Liver (tissue), 9 donors: ENCODE data around the gene YPEL3. TPM values are rescaled to one million over a fixed set of nuclear protein-coding genes. Genes with fewer than 3 reads are reported as not detected.

Experiments used
- DNase-seq: peaks from one replicate; pipeline ENCODE4 v3.0.0-alpha.2; 2017; ENCODE audit warnings: low spot score
- H3K27ac ChIP-seq, 2 donors: one replicate each; pipeline ENCODE4 v1.7.0; 2013; ENCODE audit warnings: inconsistent platforms in 2 of 2, low read length in 2 of 2, control low read depth in 1 of 2, low read depth in 1 of 2, mild to moderate bottlenecking in 1 of 2
- H3K27me3 ChIP-seq, 4 donors: one replicate each; pipeline versions ENCODE4 v1.6.1 to v1.7.0; 2013; ENCODE audit warnings: low read length in 3 of 4, inconsistent platforms in 1 of 4, mild to moderate bottlenecking in 1 of 4, moderate library complexity in 1 of 4; ENCODE audit not compliant: control insufficient read depth in 4 of 4, insufficient read depth in 4 of 4
- H3K36me3 ChIP-seq, 4 donors: one replicate each; pipeline versions ENCODE4 v1.6.1 to v1.7.0; 2013; ENCODE audit warnings: low read length in 3 of 4, mild to moderate bottlenecking in 3 of 4, low read depth in 1 of 4, moderate library complexity in 1 of 4; ENCODE audit not compliant: control insufficient read depth in 4 of 4, insufficient read depth in 3 of 4
- H3K4me1 ChIP-seq, 4 donors: one replicate each; pipeline versions ENCODE4 v1.6.1 to v1.7.0; 2013; ENCODE audit warnings: low read length in 3 of 4, mild to moderate bottlenecking in 3 of 4, moderate library complexity in 1 of 4; ENCODE audit not compliant: control insufficient read depth in 4 of 4, insufficient read depth in 4 of 4
- H3K4me3 ChIP-seq, 3 donors: one replicate each; pipeline versions ENCODE4 v1.6.1 to v1.7.0; 2013; ENCODE audit warnings: low read length in 3 of 3, control low read depth in 1 of 3, low read depth in 1 of 3, mild to moderate bottlenecking in 1 of 3
- H3K9ac ChIP-seq, 2 donors: one replicate each; pipeline ENCODE4 v1.7.0; 2013; ENCODE audit warnings: low read length in 2 of 2, mild to moderate bottlenecking in 2 of 2, moderate library complexity in 2 of 2, control low read depth in 1 of 2, low read depth in 1 of 2
- H3K9me3 ChIP-seq, 4 donors: one replicate each; pipeline versions ENCODE4 v1.6.1 to v1.7.0; 2013; ENCODE audit warnings: low read length in 3 of 4; ENCODE audit not compliant: control insufficient read depth in 4 of 4
- ATF3 ChIP-seq: IDR thresholded peaks from 2 replicates; pipeline ENCODE4 v1.6.1; 2016; ENCODE audit warnings: antibody characterized with exemption
- CTCF ChIP-seq: fragments of 150-350 bp; IDR thresholded peaks from 2 replicates; pipeline ENCODE4 v1.5.1; 2017; ENCODE audit warnings: improper control_type of control experiment, low read depth, low read length; ENCODE audit not compliant: missing input control
- FOXA1 ChIP-seq: IDR thresholded peaks from 2 replicates; pipeline ENCODE4 v1.6.1; 2016; ENCODE audit warnings: antibody characterized with exemption
- FOXA2 ChIP-seq: IDR thresholded peaks from 2 replicates; pipeline ENCODE4 v1.6.1; 2016; ENCODE audit warnings: antibody characterized with exemption
- HNF4A ChIP-seq, 2 donors: conservative IDR thresholded peaks; 2 replicates each; pipeline ENCODE4 v1.6.1; 2016; ENCODE audit warnings: antibody characterized with exemption in 2 of 2, mild to moderate bottlenecking in 2 of 2
- HNF4G ChIP-seq: IDR thresholded peaks from 2 replicates; pipeline ENCODE4 v1.6.1; 2016; ENCODE audit warnings: antibody characterized with exemption
- JUND ChIP-seq, 2 donors: IDR thresholded peaks; 2 replicates each; pipeline ENCODE4 v1.6.1; 2016; ENCODE audit warnings: antibody characterized with exemption in 2 of 2
- MAX ChIP-seq: IDR thresholded peaks from 2 replicates; pipeline ENCODE4 v1.6.1; 2016; ENCODE audit warnings: antibody characterized with exemption
- NR2F2 ChIP-seq: IDR thresholded peaks from 2 replicates; pipeline ENCODE4 v1.6.1; 2016; ENCODE audit warnings: antibody characterized with exemption
- RAD21 ChIP-seq, 2 donors: IDR thresholded peaks; 2 replicates each; pipeline ENCODE4 v1.6.1; 2016; ENCODE audit warnings: antibody characterized with exemption in 2 of 2, mild to moderate bottlenecking in 2 of 2
- REST ChIP-seq: IDR thresholded peaks from 2 replicates; pipeline ENCODE4 v1.6.1; 2016; ENCODE audit warnings: antibody characterized with exemption, mild to moderate bottlenecking
- RXRA ChIP-seq, 2 donors: IDR thresholded peaks; 2 replicates each; pipeline ENCODE4 v1.6.1; 2017 to 2018; ENCODE audit warnings: antibody characterized with exemption in 2 of 2, mild to moderate bottlenecking in 1 of 2
- SP1 ChIP-seq: IDR thresholded peaks from 2 replicates; pipeline ENCODE4 v1.6.1; 2018; ENCODE audit warnings: antibody characterized with exemption, mild to moderate bottlenecking
- TAF1 ChIP-seq: conservative IDR thresholded peaks from 2 replicates; pipeline ENCODE4 v1.6.1; 2016; ENCODE audit warnings: antibody characterized with exemption, mild to moderate bottlenecking
- YY1 ChIP-seq: IDR thresholded peaks from 2 replicates; pipeline ENCODE4 v1.6.1; 2016; ENCODE audit warnings: antibody characterized with exemption, mild to moderate bottlenecking
- WGBS: extraction: QIAGEN DNeasy Blood & Tissue Kit; methylation state at CpG from one replicate; pipeline ENCODE4 v1.1.7; 2013; 5-methylcytosine and 5-hydroxymethylcytosine counted together
- polyA plus RNA-seq, 2 donors: library from polyadenylated mRNA; stranded (reverse) in 1 of 2; unstranded in 1 of 2; fragments of 200-250 nt in 1 of 2; fragments of >200 nt in 1 of 2; fragmentation: Nextera tagmentation in 1 of 2; extraction: Ambion mirVana in 1 of 2; gene quantifications; one replicate each; pipeline versions ENCODE4 v1.2.1 to v1.2.3, GENCODE V29; 2013 to 2015
- total RNA-seq, 2 donors: library from RNA; depleted of rRNA; stranded (reverse); fragments of >200 nt; gene quantifications; one replicate each; pipeline ENCODE4 v1.2.3, GENCODE V29; 2014
- TF ChIP-seq, protein P1 (sequence below): IDR thresholded peaks from 2 replicates; pipeline ENCODE4 v1.6.1; 2016; ENCODE audit warnings: antibody characterized with exemption
- donor health status: healthy.
- donor health status: healthy.
- donor health status: healthy.
- donor health status: healthy.
- donor health status: healthy.

Gene YPEL3
- total and polyA plus RNA-seq, 4 donors = 10.5 to 42.7 (median 24.5) TPM

DNA sequence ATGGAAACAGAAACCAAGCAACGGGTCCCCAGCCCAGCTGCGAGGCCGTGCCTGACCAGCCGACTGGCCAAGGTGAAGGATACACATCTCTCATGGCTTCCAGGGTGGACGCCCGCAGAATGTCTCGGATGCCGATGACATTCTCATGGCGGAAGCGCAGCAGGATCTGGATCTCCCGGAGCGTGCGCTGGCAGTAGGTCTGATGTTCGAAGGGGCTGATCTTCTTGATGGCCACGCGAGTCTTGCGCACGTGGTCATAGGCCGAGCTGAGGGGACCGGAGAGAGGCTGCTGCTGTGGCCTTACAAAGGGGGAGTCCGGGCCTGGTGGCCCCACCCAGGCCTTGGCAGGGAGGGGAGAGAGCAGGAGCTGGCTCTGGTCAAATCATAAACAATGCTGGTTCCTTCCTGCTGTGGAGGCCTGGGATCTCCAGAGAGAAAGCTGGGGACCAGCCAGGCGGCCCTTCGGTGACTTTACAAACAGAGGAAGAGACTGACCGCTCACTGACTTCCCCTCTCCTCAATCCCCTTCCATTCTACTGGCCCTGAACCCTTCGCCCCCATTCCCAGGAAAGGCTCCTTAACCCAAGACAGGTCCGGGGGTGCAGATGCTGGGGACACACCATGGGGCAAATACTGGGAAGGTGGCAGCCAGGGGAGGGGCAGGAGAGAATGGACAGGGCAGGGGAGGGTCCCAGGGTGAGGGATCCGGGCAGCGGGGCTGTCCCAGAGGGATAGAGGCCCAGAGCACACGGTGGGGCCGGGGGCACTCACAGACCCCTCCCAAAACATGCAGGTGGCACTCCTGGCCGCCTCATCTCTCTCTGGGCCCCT is 25.9 kb upstream of the YPEL3 start:
- peaks cover 1 to 7% (median 5%) of the 10 kb centered on the region in 4 donors for H3K36me3 ChIP-seq
- H3K27me3 ChIP-seq = no peaks in the 10 kb centered on the region
- TF ChIP-seq RXRA (IDR thresholded peaks at IDR 0.05) = no peak
- TF ChIP-seq REST = no peak
- TF ChIP-seq SP1 = peak; percentile 6
- TF ChIP-seq MAX = no peak
- peak overlapping the region; percentile 89 to 94 for H3K27ac ChIP-seq
- WGBS = 68% methylated on average over 31 of the region's 31 CpGs
- peak overlapping the region; percentile 69 to 90 (median 75) for H3K4me3 ChIP-seq
- no peaks in the 10 kb centered on the region for H3K9me3 ChIP-seq
- peaks cover 4 to 13% (median 8%) of the 10 kb centered on the region in 4 donors for H3K4me1 ChIP-seq
- H3K9ac ChIP-seq = peak overlapping the region; percentile 18 to 77
- no peak for DNase-seq

- no peaks in the 10 kb centered on the region for H3K9me3 ChIP-seq
- no peak overlapping the region for H3K4me3 ChIP-seq
- H3K36me3 ChIP-seq = peaks cover 1 to 12% (median 5%) of the 10 kb centered on the region in 4 donors
- no peak for DNase-seq
- no peaks in the 10 kb centered on the region for H3K27me3 ChIP-seq
- no peak for TF ChIP-seq RAD21 (IDR thresholded peaks at IDR 0.05)
- TF ChIP-seq NR2F2 = no peak
- TF ChIP-seq, protein P1, sequence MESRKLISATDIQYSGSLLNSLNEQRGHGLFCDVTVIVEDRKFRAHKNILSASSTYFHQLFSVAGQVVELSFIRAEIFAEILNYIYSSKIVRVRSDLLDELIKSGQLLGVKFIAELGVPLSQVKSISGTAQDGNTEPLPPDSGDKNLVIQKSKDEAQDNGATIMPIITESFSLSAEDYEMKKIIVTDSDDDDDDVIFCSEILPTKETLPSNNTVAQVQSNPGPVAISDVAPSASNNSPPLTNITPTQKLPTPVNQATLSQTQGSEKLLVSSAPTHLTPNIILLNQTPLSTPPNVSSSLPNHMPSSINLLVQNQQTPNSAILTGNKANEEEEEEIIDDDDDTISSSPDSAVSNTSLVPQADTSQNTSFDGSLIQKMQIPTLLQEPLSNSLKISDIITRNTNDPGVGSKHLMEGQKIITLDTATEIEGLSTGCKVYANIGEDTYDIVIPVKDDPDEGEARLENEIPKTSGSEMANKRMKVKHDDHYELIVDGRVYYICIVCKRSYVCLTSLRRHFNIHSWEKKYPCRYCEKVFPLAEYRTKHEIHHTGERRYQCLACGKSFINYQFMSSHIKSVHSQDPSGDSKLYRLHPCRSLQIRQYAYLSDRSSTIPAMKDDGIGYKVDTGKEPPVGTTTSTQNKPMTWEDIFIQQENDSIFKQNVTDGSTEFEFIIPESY = no peak
- TF ChIP-seq FOXA1 = no peak
- TF ChIP-seq TAF1 = no peak
- TF ChIP-seq YY1 = no peak
- TF ChIP-seq ATF3 = no peak
- TF ChIP-seq HNF4G = no peak
- no peak for TF ChIP-seq HNF4A (conservative IDR thresholded peaks at IDR 0.05)
- TF ChIP-seq CTCF = no peak
- TF ChIP-seq JUND (IDR thresholded peaks at IDR 0.05) = no peak
- no peak for TF ChIP-seq FOXA2
- no peak for TF ChIP-seq RXRA (IDR thresholded peaks at IDR 0.05)
- no peak overlapping the region for H3K9ac ChIP-seq
- no peak overlapping the region for H3K27ac ChIP-seq
- peaks cover 4 to 13% (median 8%) of the 10 kb centered on the region in 4 donors for H3K4me1 ChIP-seq
- WGBS = 90% methylated on average over 3 of the region's 3 CpGs
Observed at GRCh38 chr16:30120340-30121105, 24.5 kb upstream of the YPEL3 start.
